MV-4-11 (cell line): ENCODE measurements around the gene C1QTNF6.
A peak's percentile ranks its signal among the peaks of the same experiment; 100 is the strongest.

Experiments
- DNase-seq: peaks from one replicate; lab custom pipeline; 2025; lab: John Stamatoyannopoulos, UW

The C1QTNF6 gene

DNA sequence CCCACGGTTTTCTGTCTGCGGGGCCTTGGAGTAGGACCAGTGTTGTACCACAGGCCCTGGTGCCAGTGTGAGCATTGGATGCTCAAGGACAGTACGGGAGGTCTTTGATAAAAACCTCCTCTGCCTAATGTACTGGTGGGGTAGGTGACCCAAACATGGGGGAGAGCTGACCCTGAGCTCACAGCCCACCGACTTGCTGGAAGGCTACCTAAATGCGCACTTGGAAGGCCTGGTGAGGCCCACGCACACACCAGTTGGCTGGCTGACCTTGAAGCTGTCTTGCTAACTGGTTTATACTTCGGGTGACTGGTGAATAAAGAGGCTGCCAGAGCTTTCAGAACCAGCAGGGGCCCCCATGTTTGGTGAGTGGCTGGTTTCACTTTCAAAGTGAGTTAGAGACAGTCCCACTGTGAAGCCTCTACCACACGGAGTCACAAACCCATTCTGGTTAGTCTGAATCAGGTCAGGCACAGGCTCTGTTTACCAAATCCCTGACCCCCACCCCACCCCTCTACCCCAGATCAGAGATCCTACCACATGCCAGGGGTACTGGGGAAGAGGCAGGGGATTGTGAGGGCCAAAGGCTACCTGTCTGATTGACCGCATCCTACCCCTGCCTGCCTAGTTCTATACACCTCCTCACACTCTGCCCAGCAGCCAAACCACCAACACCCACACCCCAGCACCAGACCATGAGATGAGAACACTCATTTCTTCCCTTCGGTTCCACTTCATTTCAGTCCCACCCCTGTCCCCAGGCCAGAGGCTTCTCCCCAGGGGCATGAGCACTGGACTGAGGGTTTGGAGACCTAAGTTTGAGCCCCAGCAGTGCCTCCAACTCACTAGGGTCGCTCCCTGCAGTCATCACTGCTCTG is 25.6 kb downstream of the C1QTNF6 start:
- peak; percentile 59 for DNase-seq

DNA sequence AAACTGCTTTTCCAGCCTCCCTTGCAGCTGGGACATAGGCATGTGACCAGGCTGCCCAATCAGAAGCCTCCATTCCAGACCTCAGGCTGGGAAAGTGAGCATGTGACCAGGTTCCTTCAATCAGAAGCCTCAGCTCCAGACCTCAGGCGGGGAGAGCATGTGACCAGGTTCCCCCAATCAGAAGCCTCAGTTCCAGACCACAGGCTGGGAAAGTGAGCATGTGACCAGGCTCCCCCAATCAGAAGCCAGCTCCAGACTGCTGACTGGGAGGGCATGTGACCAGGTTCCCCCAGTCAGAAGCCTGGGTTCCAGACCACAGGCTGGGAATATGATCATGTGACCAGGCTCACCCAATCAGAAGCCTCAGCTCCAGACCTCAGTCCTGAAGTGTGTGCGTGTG is 26.6 kb downstream of the C1QTNF6 start:
- DNase-seq: peak; percentile 4

DNA sequence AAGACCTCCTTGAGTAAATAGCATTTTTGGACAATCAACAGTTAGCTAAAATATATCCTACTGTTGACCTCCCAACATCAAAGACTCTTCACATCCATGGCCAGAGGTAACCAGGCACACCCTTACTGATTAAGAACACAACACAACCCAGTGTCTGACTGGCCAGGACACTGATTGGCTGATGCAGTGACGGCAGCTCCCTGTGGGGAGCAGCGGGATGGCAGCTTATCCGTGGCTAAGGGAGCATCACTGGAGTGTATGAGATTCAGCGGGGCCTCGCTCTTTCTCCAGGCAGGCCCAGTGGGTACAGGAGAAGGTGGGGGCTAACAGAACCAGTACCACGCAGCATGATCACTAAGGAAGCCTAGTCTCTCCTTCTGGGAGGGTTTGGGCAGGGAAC is 28.0 kb downstream of the C1QTNF6 start:
- no peak for DNase-seq

DNA sequence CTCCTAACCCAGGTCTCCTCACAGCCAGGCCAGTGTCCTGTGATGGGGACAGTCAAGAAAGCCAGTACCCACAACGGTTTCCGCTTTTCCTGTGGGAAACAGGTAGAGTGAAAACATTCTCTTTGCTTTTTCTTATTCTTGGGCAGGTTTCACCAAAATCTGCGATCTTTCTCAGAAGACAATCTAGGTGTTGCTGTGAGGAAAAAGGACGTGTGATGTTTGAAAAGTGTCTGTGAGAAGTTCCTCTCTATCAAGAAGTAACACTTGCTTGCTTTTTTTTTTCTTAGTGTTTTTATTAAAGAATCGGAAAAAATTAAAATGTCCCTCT is 29.1 kb downstream of the C1QTNF6 start:
- DNase-seq: no peak

DNA sequence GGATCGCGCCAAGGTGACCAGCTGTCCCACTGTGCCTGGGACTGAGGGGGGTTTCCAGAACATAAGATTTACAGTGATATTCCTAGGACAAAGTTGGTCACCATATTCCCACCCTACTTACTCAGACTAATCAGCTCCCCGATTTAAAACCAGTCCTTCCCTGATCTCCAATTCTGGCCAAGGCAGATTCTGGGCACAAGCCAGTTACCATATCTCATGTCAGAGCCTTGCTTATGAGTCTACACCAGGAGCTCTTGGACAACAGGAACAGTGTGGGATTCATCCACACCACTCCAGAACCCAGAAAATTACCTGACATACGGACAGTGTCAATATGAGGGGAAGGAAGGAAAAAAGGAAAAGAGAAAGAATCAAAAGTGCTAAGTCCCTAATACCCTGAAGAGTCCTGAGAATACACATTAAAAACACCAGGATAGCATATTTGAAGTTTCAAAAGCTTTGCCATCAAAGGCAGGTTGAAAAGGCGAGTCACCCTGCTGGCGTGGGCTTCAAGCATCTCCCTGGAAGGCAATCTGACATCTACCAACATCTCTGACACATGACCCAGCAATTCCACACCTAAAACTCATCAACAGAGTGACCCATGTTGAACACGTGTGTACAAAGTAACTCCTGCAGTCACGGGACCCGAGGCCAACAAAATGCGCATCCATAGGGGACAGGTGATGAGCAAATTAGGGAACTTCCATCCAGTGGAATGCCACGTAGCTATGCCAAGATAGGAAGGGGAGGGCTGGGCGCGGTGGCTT is 30.3 kb downstream of the C1QTNF6 start:
- DNase-seq: no peak

DNA sequence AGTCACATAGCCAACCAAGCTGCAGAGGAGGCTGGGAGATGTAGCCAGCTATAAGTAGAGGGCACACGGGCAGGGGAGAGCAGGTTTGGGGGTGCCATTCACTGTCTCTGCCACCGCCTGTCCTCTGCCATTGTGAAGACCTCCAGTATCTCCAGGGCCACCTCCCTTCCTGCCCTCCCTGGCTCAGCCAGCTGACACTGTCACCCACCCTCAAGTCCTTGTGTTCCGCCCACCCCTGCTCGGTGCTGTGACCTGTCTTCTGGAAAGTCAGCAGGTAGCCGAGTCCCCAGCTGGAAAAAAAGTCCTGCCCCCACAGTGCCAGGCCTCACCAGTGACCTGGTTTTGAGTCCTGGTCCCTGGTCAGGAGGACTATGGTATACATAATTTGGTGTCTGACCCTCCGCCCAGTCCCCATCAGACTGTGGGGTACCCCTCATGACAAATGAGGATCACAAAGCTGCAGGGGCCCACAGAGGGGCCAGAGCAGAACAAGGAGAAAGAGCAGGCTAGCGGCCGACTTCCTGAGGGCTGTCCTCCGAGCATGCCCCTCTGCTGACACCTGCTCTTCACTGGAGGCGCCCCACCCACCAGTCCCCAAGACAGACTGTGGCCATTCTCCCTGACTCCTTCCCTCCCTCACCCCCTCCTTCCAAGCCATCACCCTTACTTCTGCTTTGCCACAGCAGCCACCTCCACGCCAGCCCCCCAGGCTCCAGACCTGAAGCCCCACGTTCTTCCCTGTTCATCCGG is 31.2 kb downstream of the C1QTNF6 start:
- DNase-seq: no peak

DNA sequence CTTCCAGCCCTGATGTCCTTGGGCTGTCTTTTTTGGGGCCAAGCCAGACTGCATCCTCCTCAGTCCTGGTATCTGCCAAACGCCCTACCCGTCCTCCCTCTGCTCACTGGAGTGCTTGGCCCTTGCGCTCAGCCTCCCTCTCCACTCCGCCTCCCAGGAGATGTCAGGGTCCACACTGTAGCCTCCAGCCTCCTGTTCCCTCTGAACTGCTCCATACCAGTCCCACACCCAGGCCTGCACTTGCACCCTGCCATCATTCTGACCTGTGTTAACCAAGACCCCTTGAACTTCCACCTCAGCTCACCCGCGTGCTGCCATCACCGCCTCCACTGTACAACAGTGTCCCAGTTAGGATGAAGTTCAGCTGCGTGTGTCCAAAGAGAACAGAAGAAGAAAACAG is 32.1 kb downstream of the C1QTNF6 start:
- DNase-seq: no peak

DNA sequence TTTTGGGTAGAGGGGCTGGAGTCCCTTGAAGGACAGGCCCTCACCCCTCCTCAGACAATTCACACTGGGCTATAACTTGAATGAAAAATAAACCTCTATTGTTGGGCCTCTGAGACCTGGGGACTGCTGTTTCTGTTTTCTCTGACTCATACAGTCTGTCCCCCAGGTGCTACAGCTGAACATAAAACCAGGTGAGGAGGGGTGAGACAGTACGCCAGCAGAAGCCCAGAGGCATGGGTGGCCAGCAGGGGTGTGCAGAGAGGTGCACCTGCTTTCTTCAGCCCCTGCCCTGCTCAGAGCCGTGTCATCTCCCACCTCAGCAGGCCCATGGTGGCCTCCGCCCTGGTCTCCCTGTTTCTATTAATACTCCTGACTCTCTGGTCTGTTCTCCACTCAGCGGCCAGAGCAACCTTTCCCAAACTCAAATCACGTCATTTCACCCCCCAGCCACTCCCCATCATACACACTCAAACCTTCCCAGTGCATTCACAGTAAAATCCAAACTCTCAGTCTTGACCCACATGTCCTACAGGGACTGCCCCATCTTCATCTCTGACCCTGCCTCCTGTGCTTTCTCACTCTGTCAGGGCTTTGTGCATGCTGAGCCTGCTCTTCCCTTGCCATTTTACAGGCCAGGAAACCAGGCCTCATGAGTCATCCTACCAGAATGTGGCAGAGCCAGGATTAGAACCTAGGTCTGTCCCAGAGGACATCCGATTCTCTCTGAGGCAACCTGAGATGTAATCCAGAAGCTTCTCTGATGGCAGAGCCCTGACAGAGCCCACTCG is 32.9 kb downstream of the C1QTNF6 start:
- DNase-seq: no peak

DNA sequence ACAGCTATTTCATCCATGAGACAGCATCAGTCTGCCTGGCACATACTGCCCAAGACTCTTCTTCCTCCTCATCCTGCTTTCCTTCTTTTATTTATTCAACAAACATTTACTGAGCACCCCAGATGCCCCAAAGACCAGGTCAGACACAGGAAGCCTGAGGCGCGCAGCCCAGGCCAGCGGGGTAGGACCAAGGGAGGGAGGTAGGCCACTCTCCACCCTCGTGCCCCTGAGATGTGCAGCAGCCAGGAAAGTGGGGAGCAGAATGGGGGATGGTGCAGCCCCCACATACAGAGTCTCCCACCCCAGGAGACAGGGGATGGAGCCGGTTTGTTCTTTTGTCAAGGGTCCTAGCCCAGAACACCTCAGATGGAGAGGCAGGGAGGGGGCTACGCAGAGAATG is 34.1 kb downstream of the C1QTNF6 start:
- DNase-seq: no peak

DNA sequence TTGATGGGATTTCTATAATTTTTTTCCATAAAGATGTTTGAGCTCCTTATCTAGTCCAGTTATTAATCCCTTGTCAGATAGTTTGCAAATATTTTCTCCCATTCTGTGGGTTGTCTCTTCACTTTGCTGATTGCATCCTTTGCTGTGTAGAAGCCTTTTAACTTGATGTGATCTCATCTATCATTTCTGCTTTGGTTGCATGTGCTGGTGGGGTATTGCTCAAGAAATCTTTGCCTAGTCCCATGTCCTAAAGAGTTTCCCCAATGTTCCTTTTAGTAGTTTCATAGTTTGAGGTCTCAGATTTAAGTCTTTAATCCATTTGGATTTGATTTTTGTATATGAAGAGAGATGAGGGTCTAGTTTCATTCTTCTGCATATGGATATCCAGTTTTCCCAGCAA is 36.6 kb downstream of the C1QTNF6 start:
- peak; percentile 39 for DNase-seq

DNA sequence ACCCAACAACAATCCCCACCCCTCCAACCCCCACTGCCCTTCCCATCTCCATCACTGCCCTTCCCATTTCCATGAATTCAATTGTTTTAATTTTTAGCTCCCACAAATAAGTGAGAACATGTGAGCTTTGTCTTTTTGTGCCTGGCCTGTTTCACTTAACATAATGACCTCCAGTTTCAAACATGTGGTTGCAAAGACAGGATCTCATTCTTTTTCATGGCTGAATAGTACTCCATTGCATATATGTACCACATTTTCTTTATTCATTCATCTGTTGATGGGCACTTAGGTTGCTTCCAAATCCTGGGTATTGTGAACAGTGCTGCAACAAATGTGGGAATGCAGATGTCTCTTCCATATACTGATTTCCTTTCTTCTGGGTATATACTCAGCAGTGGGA is 37.3 kb downstream of the C1QTNF6 start:
- no peak for DNase-seq

DNA sequence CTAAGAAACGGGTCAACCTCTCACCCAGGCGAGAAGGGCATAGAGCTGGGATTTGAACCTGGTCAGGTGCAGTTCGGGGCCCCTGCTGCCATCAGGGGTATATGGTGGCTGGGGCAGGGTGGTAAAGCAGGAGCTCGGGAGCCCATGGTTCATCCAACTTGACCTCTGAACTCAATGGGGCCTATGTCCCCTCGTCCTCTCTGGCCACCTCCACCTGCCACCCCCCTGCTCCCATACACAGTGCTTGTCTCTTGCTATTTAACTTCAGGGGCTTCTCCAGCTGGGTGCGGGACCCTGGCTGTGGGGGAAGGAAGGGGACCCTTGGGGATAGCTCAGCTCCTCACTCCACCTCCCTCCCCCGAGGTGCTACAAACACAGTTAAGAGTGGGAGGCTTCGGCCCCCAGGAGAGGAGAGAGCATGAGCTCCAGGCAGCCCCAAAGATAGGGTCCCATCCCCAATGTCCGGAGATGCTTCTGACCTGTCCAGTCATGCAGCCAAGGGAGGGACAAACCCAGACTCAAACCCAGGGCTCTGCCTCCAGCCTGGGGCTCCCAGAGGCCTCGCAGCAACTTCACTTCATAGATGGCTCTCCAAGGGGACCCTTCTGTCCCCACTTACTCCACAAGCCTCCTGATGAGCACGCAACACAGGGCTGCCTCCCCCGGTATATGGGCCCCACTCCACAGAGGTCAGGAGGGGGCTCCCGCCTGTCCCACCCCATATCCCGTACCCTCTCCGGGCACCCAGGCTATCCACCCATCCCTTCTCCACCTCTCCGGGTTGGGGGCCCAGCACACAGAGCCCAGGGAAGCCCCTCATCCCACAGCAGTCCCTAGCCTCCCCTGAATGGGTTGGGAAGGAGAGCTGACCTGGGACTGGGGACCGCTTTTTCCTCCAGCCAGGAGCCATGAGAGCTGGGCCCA is 39.0 kb downstream of the C1QTNF6 start:
- DNase-seq: no peak

DNA sequence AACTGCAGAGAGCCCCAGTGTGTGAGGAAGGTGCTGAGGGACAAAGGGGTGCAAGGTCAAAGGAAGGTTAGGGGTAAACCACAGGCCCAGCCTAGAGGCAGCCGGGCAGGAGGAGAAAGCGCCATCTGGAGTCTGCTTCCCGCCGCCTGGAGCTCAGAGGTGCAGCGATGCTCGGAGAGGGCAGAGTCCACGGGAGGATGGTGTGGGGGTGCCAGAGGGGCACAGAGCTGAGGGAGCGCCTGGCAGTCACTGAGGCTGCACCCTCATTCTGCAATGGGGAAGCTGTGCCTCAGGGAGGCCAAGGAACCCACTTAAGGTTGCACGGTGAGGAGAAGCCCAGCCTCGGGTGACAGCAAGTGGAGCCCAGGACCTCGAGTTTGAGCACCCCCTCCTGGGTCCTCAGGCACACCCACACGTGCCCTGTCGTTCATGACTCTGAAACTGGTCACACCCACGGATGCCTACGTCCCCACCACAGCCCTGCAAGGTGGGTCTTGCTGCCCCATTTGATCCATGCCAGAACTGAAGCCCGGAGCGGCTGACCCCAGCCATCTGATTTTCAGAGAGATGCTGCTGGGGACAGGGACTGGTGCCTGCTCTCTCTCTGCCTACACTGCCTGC is 39.9 kb downstream of the C1QTNF6 start:
- no peak for DNase-seq

DNA sequence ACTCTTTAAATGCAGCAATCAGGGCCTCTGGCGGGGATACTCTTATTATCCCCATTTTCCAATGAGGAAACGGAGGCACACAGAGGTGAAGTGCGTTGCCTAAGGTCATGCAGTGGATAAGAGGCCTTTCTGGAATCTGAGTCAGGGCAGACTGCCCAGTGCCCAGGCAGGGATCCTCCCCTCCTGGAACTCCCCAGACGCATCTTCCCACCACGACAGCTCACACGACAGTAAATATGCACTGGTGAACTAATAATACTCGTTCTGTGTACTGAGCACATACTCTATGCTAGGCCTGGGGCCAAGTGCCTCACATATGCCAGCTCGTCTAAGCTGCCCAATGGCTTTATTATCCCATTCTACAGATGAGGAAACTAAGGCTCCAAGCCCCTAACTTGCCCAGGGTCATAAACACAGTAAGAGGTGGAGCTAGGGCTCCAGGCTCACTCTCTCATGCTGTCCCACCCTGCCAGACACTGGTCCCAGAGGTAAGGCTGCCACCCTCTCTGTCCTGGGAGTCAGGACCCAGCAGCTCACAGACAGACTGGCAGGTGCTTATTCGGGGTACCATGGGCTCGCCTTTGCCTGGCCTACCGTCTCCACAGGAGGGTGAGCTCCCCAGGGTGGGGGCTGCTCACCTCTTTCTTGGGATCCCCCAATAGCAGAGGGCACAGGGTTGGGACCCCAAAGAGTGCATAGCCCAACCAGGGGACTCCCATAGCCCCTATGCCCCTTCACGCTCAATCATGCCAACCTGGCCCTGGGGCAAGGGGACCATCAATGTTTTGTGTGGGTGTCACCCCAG is 40.7 kb downstream of the C1QTNF6 start:
- DNase-seq: no peak

DNA sequence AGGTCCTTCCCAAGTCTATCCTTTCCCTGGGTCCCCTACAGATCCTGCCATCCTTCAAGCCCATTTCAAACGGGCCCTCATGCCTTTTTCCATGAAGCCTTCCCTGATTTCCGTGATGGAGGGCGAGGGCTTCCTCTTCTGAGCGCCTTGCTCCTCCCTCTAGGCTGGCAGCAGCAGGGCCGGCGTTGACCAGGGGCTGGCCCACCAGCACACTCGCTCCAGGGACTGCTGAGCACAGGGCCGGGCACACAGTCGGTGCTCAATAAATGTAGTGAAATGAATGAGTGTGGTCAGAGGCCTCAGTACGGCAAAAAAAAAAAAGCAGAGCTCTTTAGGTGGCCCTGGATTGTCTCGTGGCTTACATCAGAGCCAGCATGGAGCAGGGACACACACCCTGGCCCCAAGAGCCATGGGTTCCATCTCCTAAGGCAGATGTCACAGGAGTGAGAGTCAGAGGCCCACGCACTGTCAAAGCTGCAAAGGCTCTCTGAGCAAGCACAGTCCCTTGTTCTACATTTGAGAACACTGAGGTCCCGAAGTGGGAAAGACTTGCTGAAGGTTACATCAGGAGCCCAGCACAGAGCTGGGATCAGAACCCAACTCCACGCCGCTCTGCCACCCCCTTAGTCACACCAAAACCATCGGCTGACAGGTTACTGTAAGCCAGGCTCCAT is 41.4 kb downstream of the C1QTNF6 start:
- no peak for DNase-seq

DNA sequence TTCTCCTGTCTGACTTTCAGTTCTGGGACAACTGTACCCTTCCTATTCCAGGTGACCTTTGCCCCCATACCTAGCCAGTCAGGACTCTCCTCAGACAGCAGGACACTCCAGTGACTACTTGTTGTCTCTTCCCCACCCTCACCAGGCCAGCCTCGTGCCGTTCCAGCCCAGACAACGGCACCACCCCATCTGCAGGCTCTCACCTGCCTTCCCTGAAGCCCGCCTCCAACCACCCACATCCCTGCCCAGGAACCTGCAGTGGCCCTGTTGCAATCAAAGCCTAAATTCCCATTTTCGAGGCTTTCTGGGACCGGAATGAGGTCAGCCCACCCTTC is 42.0 kb downstream of the C1QTNF6 start:
- DNase-seq: no peak

DNA sequence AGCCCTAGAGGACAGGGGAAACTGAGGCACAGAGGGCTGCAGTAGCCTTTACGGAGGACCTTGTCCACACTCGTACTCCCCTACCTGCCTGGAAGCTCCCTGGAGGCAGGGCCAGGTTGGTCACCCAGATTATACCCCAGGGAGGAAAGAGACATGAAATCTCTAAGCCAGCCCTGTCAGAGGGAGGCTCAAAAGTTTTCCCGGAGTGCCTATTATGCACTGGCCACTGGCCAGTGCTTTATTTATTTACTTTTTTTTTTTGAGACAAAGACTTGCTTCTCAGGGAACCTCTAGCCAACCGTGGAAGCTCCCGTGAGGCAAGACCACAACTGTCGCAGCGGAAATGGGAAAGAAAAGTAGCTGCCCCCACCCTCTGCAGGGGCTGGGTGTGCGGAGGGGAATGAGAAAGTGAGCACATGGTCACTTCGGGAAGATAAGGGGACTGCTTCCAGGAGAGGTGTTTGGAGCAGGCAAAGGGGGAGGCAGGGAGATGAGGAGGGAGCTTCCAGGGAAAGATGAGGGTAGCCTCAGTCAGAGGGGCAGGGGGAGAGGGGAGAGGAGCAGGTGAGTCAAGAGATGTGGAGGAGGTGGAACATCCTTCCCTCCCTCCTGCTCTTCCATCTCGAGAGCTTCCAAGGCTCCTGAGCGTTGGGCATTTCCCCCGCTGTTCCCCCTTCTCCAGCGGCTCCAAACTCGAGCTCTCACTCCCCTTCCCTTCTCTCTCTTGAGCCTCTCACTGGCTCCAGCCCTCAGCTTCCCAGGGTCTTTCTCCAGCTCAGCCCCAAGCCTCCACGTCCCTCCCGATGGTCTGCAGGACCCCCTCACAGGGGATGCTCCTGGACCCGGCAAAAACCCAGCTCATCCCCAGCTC is 42.6 kb downstream of the C1QTNF6 start:
- DNase-seq: no peak

DNA sequence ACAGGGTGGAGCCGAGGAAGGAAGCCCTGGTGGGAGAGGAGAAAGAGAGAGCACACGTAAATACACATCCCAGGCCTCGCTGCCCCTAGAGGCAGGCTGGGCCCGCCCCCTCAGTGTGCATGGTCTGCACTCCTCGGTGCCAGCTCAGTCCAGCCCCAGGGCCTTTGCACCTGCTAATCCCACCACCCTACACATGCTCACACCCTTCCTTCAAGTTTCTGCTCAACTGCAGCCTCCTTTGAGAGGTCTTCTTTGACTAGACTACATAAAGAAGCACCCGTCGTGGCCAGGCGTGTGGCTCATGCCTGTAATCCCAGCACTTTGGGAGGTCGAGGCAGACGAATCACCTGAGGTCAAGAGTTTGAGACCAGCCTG is 43.9 kb downstream of the C1QTNF6 start:
- no peak for DNase-seq
